Stimulated activated CD8-positive, alpha-beta memory T cell treated with anti-CD3 and anti-CD28 coated beads, Interleukin-15, amount 100 ng/mL, for 1 hour (primary cell): ENCODE measurements around the gene HOXB4.

Source experiments
- DNase-seq: peaks from one replicate; pipeline ENCODE4 v3.0.0-alpha.2; 2020; ENCODE audit warnings: low read depth

Gene HOXB4

GRCh38 chr17:48571826-48572417, 6.2 kb downstream of the HOXB4 start:
- no peak for DNase-seq

GRCh38 chr17:48571024-48571818, 6.9 kb downstream of the HOXB4 start:
- DNase-seq: no peak

- DNase-seq: no peak
Observed at GRCh38 chr17:48570325-48571023, 7.7 kb downstream of the HOXB4 start.

- DNase-seq: no peak
Observed at GRCh38 chr17:48569674-48570324, 8.4 kb downstream of the HOXB4 start.

- DNase-seq: no peak
Observed at GRCh38 chr17:48569240-48569582, 8.9 kb downstream of the HOXB4 start.

- DNase-seq: no peak
Observed at GRCh38 chr17:48568499-48569239, 9.5 kb downstream of the HOXB4 start.

- no peak for DNase-seq
Observed at GRCh38 chr17:48567646-48568354, 10.3 kb downstream of the HOXB4 start.

GRCh38 chr17:48567209-48567608, 10.9 kb downstream of the HOXB4 start:
- DNase-seq: no peak

- no peak for DNase-seq
Observed at GRCh38 chr17:48566717-48567116, 11.4 kb downstream of the HOXB4 start.

- no peak for DNase-seq
Observed at GRCh38 chr17:48565925-48566710, 12.0 kb downstream of the HOXB4 start.

GRCh38 chr17:48565022-48565554, 13.1 kb downstream of the HOXB4 start:
- no peak for DNase-seq

- DNase-seq: no peak
Observed at GRCh38 chr17:48564188-48565021, 13.7 kb downstream of the HOXB4 start.

GRCh38 chr17:48563867-48564187, 14.3 kb downstream of the HOXB4 start:
- no peak for DNase-seq

GRCh38 chr17:48563385-48563838, 14.7 kb downstream of the HOXB4 start:
- no peak for DNase-seq

GRCh38 chr17:48562934-48563333, 15.2 kb downstream of the HOXB4 start:
- DNase-seq: no peak

GRCh38 chr17:48561884-48562810, 16.0 kb downstream of the HOXB4 start:
- no peak for DNase-seq

GRCh38 chr17:48559840-48560817, 18.0 kb downstream of the HOXB4 start:
- no peak for DNase-seq
